ENCODE results near the gene TRIP10.

TRIP10 gene

DNA sequence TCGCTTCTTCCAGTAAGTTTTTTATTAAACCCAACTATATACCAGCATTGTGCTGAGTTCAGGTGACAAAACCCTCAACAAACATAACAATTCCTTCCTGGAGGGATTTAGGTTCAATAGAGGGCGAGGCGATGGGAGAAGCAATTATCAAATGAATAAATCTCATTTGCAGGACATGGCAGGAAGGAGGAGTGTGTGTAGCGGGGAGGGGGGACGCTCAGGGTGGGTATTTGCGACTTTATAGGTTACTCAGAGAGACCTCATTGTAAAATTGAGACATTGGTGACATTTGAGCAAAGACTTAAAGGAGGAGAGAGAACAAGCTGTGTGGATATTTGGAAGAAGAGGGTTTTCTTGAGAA lies 22.9 kb upstream of the TRIP10 start:
- H3K4me3 ChIP-seq (ENCODE audit: low read depth, low read length) = no peak overlapping the region

DNA sequence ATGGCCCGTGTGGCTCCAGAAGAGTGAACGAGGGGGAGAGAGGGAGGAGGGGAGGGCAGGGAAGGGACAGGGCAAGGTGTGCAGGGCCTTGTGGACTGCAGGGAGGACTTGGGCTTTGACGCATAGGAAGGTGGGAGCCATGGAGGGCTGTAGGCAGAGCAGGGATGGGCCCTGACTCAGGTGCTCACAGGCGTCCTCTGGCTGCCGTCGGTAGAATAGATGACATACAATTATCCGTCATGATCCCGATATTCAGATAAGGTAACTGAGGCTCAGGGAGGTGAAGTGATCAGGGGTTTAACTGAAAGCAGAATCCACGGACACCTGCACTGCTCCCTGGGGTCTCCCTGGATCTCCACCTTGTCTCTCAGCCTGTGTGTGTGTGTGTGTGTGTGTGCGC lies 22.4 kb upstream of the TRIP10 start:
- H3K4me3 ChIP-seq (ENCODE audit: low read depth, low read length) = no peak overlapping the region
- TF ChIP-seq, protein P1, sequence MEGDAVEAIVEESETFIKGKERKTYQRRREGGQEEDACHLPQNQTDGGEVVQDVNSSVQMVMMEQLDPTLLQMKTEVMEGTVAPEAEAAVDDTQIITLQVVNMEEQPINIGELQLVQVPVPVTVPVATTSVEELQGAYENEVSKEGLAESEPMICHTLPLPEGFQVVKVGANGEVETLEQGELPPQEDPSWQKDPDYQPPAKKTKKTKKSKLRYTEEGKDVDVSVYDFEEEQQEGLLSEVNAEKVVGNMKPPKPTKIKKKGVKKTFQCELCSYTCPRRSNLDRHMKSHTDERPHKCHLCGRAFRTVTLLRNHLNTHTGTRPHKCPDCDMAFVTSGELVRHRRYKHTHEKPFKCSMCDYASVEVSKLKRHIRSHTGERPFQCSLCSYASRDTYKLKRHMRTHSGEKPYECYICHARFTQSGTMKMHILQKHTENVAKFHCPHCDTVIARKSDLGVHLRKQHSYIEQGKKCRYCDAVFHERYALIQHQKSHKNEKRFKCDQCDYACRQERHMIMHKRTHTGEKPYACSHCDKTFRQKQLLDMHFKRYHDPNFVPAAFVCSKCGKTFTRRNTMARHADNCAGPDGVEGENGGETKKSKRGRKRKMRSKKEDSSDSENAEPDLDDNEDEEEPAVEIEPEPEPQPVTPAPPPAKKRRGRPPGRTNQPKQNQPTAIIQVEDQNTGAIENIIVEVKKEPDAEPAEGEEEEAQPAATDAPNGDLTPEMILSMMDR (IDR thresholded peaks at IDR 0.05; ENCODE audit: control insufficient read depth, extremely low read depth, insufficient read depth) = no peak
- DNase-seq (ENCODE audit: low read depth) = no peak

More for the DNA sequence above, 22.9 kb upstream of the TRIP10 start:
- TF ChIP-seq, protein P1 (IDR thresholded peaks at IDR 0.05; ENCODE audit: control insufficient read depth, extremely low read depth, insufficient read depth) = no peak
- no peak for DNase-seq (ENCODE audit: low read depth)

DNA sequence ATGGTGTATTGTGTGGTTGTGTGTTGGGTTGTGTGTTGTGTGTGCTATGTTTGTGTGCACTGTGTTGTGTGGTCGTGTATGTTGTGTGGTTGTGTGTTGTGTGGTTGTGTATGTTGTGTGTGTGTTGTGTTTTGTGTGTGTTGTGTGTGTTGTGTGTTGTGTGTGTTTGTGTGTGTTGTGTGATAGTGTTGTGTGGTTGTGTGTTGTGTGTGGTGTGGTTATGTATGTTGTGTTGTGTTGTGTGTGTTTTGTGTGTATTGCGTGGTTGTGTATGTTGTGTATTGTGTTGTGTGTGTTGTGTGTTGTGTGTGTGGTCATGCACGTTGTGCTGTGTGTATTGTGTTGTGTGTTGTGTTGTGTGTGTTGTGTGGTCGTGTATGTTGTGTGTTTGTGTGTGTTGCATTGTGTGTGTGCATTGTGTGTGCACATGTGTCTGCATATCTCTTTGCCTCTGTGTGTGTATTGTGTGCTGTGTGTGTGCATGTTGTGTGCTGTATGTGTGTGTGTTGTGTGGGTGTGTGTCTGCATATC lies 22.0 kb upstream of the TRIP10 start:
- TF ChIP-seq, protein P1 (IDR thresholded peaks at IDR 0.05; ENCODE audit: control insufficient read depth, extremely low read depth, insufficient read depth) = no peak
- no peak overlapping the region for H3K4me3 ChIP-seq (ENCODE audit: low read depth, low read length)
- no peak for DNase-seq (ENCODE audit: low read depth)

DNA sequence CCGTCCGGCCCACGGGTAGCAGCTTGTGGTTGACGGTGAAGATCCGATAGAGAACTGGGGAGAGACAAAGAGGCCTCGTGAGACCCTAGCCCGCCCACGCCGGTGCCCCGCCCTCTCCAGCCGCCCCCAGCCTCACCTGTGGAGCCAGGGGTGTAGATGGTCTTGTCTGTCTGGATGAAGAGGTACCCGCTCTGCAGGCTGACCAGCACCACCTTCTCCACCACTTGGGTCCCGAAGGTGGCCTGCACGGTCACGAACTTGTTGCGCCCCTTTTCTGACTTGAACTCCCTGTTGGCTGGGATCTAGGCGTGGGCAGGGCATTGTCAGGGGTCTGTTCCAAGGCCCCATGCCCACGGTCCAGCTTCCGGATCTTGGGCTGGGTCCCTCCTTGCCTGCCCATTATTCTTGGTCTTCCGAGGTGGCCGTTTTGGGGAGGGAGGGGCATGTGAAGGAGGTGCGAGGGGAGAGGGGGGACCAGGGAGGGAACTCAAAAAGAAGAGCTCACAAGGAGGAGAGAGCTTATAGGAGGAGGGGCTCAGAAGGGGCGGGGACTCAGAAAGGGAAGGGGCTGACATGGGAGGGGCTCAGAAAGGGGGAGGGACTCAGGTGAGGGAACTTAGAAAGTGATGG lies 21.3 kb upstream of the TRIP10 start:
- DNase-seq (ENCODE audit: low read depth) = no peak
- TF ChIP-seq, protein P1 (IDR thresholded peaks at IDR 0.05; ENCODE audit: control insufficient read depth, extremely low read depth, insufficient read depth) = no peak
- H3K4me3 ChIP-seq (ENCODE audit: low read depth, low read length) = no peak overlapping the region

DNA sequence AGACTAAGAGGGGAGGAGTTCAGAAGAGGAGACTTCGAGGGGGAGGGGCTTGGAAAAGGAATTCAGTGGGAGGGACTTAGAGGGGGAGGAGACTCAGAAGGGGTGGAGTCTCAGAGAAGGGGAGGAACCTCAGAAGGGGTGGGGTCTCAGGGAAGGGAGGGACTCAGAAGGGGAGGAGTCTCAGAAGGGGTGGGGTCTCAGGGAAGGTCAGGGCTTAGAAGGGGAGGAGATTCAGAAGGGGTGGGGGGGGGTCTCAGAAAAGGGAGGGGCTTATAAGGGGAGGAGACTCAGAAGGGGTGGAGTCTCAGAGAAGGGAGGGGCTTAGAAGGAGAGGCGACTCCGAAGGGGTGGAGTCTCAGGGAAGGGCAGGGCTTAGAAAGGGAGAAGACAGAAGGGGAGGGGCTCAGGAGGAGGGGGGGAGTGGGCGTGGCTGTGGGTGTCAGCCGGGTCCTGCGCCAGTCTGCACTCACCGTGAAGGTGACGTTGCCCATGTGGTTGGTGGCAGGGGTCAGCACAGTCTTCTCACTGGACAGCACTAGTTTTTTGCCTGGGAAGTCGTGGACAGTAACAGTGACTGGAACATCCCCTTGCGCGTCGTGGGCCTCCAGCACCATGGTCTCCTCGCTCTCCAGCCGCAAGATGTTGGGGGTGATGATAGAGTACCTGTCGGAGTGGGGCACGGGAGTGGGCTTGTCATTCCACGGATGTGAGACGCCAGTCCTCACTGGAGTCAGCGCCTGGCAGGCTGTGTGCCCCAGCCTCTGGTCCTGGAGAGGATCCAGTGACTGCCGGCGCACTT lies 20.5 kb upstream of the TRIP10 start:
- TF ChIP-seq, protein P1 (IDR thresholded peaks at IDR 0.05; ENCODE audit: control insufficient read depth, extremely low read depth, insufficient read depth) = no peak
- no peak for DNase-seq (ENCODE audit: low read depth)
- H3K4me3 ChIP-seq (ENCODE audit: low read depth, low read length) = no peak overlapping the region

DNA sequence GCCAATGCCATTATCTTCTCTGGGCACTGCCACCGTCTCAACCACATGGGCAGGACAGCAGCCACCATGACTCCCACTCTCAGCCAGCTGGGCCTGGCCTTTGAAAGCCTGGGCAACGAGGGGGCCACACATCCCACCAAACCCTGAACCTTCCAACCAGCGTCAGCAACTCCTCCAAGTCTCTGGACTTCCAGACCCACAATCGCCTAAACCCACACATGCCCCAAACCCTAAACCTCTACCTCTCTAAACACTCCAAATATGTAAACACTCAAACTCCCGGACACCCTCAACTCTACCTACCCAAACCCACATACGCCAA lies 20.0 kb upstream of the TRIP10 start:
- TF ChIP-seq, protein P1 (IDR thresholded peaks at IDR 0.05; ENCODE audit: control insufficient read depth, extremely low read depth, insufficient read depth) = no peak
- DNase-seq (ENCODE audit: low read depth) = no peak
- no peak overlapping the region for H3K4me3 ChIP-seq (ENCODE audit: low read depth, low read length)
